SK-N-MC (cell line): Measurements from ENCODE around the gene PIAS1.

Experiments used
- EZH2 ChIP-seq: fragments of 200-600 bp; sonication (generic); IDR thresholded peaks from one replicate; pipeline ENCODE4 v1.6.1; 2017; ENCODE audit warnings: antibody characterized with exemption
- POLR2AphosphoS5 ChIP-seq: IDR thresholded peaks from 2 replicates; pipeline ENCODE4 v1.6.1; 2012; ENCODE audit warnings: mild to moderate bottlenecking, low read depth, low read length, borderline replicate concordance

DNA sequence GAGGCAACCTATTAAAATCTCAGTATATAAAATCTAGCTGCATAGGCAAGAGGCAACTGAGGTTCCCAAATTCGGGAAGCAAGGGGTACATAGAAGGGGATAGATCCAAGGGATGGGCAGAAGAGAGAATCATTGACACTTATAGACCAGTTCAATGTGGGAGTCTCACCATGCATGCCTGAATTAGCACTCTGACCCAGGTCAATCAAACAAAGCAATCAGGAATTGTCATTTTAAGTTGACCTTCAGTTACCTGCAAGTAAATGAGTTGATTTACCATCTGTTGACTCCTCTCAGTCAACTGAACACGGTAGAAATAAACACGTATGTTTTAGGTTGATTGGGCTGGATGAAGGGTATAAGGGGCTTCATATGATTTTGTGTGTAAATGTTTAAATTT lies 33.4 kb upstream of the PIAS1 start:
- TF ChIP-seq POLR2AphosphoS5 (no peak), EZH2 (no peak)
